ENCODE measurements around the gene FREM2.
A peak's percentile ranks its signal among the peaks of the same experiment; 100 is the strongest.

DNA sequence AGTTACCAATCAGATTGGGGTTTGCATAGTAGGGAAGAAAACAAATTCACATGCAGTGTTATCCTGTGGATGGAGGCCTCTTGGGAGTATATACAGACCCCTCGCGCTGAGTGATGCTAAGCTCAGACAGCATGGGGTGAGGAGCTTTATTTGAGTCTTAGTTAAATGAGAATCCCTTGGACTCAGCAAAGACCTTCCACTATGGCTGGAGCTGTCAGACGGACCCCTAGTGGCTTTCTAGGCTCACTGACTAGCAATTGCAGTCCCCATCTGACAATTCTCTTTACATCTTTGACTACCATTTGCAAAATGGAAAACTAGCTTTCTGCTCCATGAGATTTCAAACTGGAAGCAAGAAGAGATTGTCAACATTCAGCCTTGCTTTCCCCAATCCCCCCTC is 213.3 kb downstream of the FREM2 start:
- peak; percentile 33; the same call in 1 of the 2 replicates for TF ChIP-seq CTCF (conservative IDR thresholded peaks at IDR 0.05; ENCODE audit: low read depth, low read length)
- no peak for TF ChIP-seq EZH2 (IDR thresholded peaks at IDR 0.05; ENCODE audit: low read length, unreplicated experiment)

Measured in PC-3 (cell line).